ENCODE measurements around the gene PTCHD1. TPM values are rescaled to one million over a fixed set of nuclear protein-coding genes. Genes with fewer than 3 reads are reported as not detected.

The PTCHD1 gene
- total and polyA plus RNA-seq, 8 donors = under 0.01 to 0.16 (median 0.04) TPM; not detected in 1

GRCh38 chrX:23292988-23293651 is 41.5 kb upstream of the PTCHD1 start:
- no peak for ATAC-seq
- Histone ChIP-seq H3K4me3 (no peak overlapping the region), H3K27me3 (no peaks in the 10 kb centered on the region), H3K4me1 (no peaks in the 10 kb centered on the region), H3K27ac (no peak overlapping the region), H3K36me3 (no peaks in the 10 kb centered on the region), H3K9me3 (no peaks in the 10 kb centered on the region)
- DNase-seq = no peak
- intact Hi-C loops (cut with DNase I) = no loop called here
- 83 to 87% methylated on average over 8 of the region's 8 CpGs for WGBS, 2 donors
- TF ChIP-seq CTCF (IDR thresholded peaks at IDR 0.05) = no peak
- FAIRE-seq = no peak

GRCh38 chrX:23304881-23305280 is 29.8 kb upstream of the PTCHD1 start:
- Histone ChIP-seq H3K36me3 (no peaks in the 10 kb centered on the region), H3K4me1 (no peaks in the 10 kb centered on the region), H3K9me3 (no peaks in the 10 kb centered on the region), H3K27ac (no peak overlapping the region), H3K27me3 (peaks cover 0 to 4% (median 1%) of the 10 kb centered on the region in 4 donors), H3K4me3 (no peak overlapping the region)
- WGBS, 2 donors = 58 to 72% methylated on average over 4 of the region's 4 CpGs
- intact Hi-C loops (cut with DNase I) = no loop called here
- no peak for FAIRE-seq
- TF ChIP-seq CTCF (IDR thresholded peaks at IDR 0.05) = no peak
- no peak for DNase-seq
- no peak for ATAC-seq

- no peaks in the 10 kb centered on the region for H3K9me3 ChIP-seq
- 68 to 83% methylated on average over 8 of the region's 8 CpGs for WGBS, 2 donors
- no peak overlapping the region for H3K27ac ChIP-seq
- no peak for TF ChIP-seq CTCF (IDR thresholded peaks at IDR 0.05)
- no peak for DNase-seq
- FAIRE-seq = no peak
- H3K4me3 ChIP-seq = no peak overlapping the region
- no peaks in the 10 kb centered on the region for H3K4me1 ChIP-seq
- peaks cover 0 to 4% (median 0%) of the 10 kb centered on the region in 4 donors for H3K27me3 ChIP-seq
- intact Hi-C loops (cut with DNase I) = no loop called here
- no peaks in the 10 kb centered on the region for H3K36me3 ChIP-seq
- ATAC-seq = no peak
Observed at GRCh38 chrX:23311731-23312130, 22.9 kb upstream of the PTCHD1 start.

- Histone ChIP-seq H3K4me1 (no peaks in the 10 kb centered on the region), H3K27ac (no peak overlapping the region), H3K9me3 (no peaks in the 10 kb centered on the region), H3K36me3 (no peaks in the 10 kb centered on the region), H3K4me3 (no peak overlapping the region), H3K27me3 (peaks cover 0 to 4% (median 0%) of the 10 kb centered on the region in 4 donors)
- no peak for TF ChIP-seq CTCF (IDR thresholded peaks at IDR 0.05)
- FAIRE-seq (no peak), DNase-seq (no peak), ATAC-seq (no peak)
- WGBS, 2 donors = 71 to 85% methylated on average over 3 of the region's 3 CpGs
- intact Hi-C loops (cut with DNase I) = no loop called here
Observed at GRCh38 chrX:23312136-23312535, 22.5 kb upstream of the PTCHD1 start.
